Erythroblast (primary cell): ENCODE data around the gene TENM4.

Experiments used
- GATA1 ChIP-seq: IDR thresholded peaks from 2 replicates; pipeline ENCODE4 v1.6.1; 2011; ENCODE audit warnings: low read depth, mild to moderate bottlenecking, control low read depth, low read length, moderate library complexity
- POLR2A ChIP-seq: IDR thresholded peaks from 2 replicates; pipeline ENCODE4 v1.6.1; 2011; ENCODE audit warnings: mild to moderate bottlenecking, low read length

- TF ChIP-seq POLR2A (no peak), GATA1 (no peak)
Measured at GRCh38 chr11:79308429-79308828, 132.4 kb downstream of the TENM4 start.
